PC-3 (cell line): ENCODE measurements around the gene PRUNE2. TPM values are rescaled to one million over a fixed set of nuclear protein-coding genes. Genes with fewer than 3 reads are reported as not detected.

ENCODE experiments used
- ATAC-seq: fragments of 200-7000 bp; cut with Tn5 transposase; 2 replicates; pipeline ENCODE4 v1.9.1; 2020; ENCODE audit warnings: mild to moderate bottlenecking, moderate library complexity
- BruUV-seq: library from RNA; stranded (reverse); fragments of 400-500 nt; replicated peaks from 2 replicates; lab custom pipeline; 2021; lab: Mats Ljungman, UMichigan
- CTCF ChIA-PET: fragments of 300-600 bp; sonication (Branson Sonifier 250); formaldehyde crosslinking; loops from one replicate; lab custom pipeline; 2022; ENCODE audit warnings: antibody characterized with exemption; lab: Charles Lee
- POLR2A ChIA-PET: fragments of 300-600 bp; sonication (Branson Sonifier 250); formaldehyde crosslinking; loops from one replicate; lab custom pipeline; 2022; ENCODE audit warnings: antibody characterized with exemption; ENCODE audit not compliant: unreplicated experiment; lab: Charles Lee
- DNase-seq: peaks from one replicate; pipeline ENCODE4 v3.0.0-alpha.2; 2015
- H2AFZ ChIP-seq: fragments of 300-600 bp; sonication (generic); 2 replicates; pipeline ENCODE4 v1.6.0; 2016; ENCODE audit warnings: antibody characterized with exemption, low read length
- H3F3A ChIP-seq: fragments of 300-600 bp; sonication (generic); one replicate; pipeline ENCODE4 v1.6.0; 2017; ENCODE audit warnings: antibody characterized with exemption, low read length, control low read depth, mild to moderate bottlenecking; ENCODE audit not compliant: unreplicated experiment
- H3K27ac ChIP-seq: fragments of 300-600 bp; sonication (generic); 2 replicates; pipeline ENCODE4 v1.5.1; 2016; ENCODE audit warnings: mild to moderate bottlenecking, low read length
- H3K27me3 ChIP-seq: fragments of 300-600 bp; sonication (generic); 2 replicates; pipeline ENCODE4 v1.6.1; 2016; ENCODE audit warnings: low read length, mixed read lengths
- H3K36me3 ChIP-seq: fragments of 300-600 bp; sonication (generic); 2 replicates; pipeline ENCODE4 v1.6.1; 2016; ENCODE audit warnings: low read depth, mixed run types, low read length, mixed read lengths
- H3K4me1 ChIP-seq: fragments of 300-600 bp; sonication (generic); 2 replicates; pipeline ENCODE4 v1.5.1; 2016; ENCODE audit warnings: low read length; ENCODE audit not compliant: insufficient read depth
- H3K4me2 ChIP-seq: fragments of 300-600 bp; sonication (generic); 2 replicates; pipeline ENCODE4 v1.6.0; 2016; ENCODE audit warnings: low read length
- H3K4me3 ChIP-seq: fragments of 300-600 bp; sonication (generic); 2 replicates; pipeline ENCODE4 v1.5.1; 2016; ENCODE audit warnings: mild to moderate bottlenecking, low read length, mixed read lengths
- H3K79me2 ChIP-seq: fragments of 300-600 bp; sonication (generic); 2 replicates; pipeline ENCODE4 v1.6.1; 2017; ENCODE audit warnings: low read length, mixed read lengths
- H3K9ac ChIP-seq: fragments of 300-600 bp; sonication (generic); 2 replicates; pipeline ENCODE4 v1.6.0; 2016; ENCODE audit warnings: mild to moderate bottlenecking, low read length
- H3K9me2 ChIP-seq: fragments of 300-600 bp; sonication (generic); replicated peaks from 2 replicates; pipeline ENCODE4 v1.6.1; 2016; ENCODE audit warnings: mixed run types, low read length, mixed read lengths
- H3K9me3 ChIP-seq: fragments of 300-600 bp; sonication (generic); 2 replicates; pipeline ENCODE4 v1.6.1; 2016; ENCODE audit warnings: low read length, mixed read lengths
- H4K20me1 ChIP-seq: fragments of 300-600 bp; sonication (generic); 2 replicates; pipeline ENCODE4 v1.6.1; 2016; ENCODE audit warnings: low read length, mixed read lengths
- EZH2 ChIP-seq: fragments of 300-600 bp; sonication (generic); IDR thresholded peaks from one replicate; pipeline ENCODE4 v1.6.1; 2017; ENCODE audit warnings: antibody characterized with exemption, mild to moderate bottlenecking, low read length; ENCODE audit not compliant: unreplicated experiment
- EZH2phosphoT487 ChIP-seq: fragments of 300-600 bp; sonication (generic); IDR thresholded peaks from 2 replicates; pipeline ENCODE4 v1.6.1; 2018; ENCODE audit warnings: mild to moderate bottlenecking, antibody characterized with exemption, low read length, borderline replicate concordance
- intact Hi-C: fragments of 100-400 bp; cut with micrococcal nuclease; formaldehyde crosslinking; loops from 2 replicates; pipeline ENCODE4 v1.9.0; 2023
- total RNA-seq: library from RNA; depleted of rRNA; stranded (reverse); fragments of >200 nt; gene quantifications from 2 replicates; pipeline ENCODE4 v1.2.3, GENCODE V29; 2014
- TF ChIP-seq, protein P1 (sequence below): fragments of 300-600 bp; sonication (generic); conservative IDR thresholded peaks from 2 replicates; pipeline ENCODE4 v1.5.1; 2017; ENCODE audit warnings: antibody characterized with exemption, low read depth, mild to moderate bottlenecking, low read length

PRUNE2 gene
- total RNA-seq, 1 experiment from 2014 or later: not detected

GRCh38 chr9:76658510-76659231 lies 247.2 kb downstream of the PRUNE2 start:
- no peak overlapping the region for H3K27ac ChIP-seq
- no peak overlapping the region for H2AFZ ChIP-seq
- no peaks in the 10 kb centered on the region for H3F3A ChIP-seq
- intact Hi-C loops: loop anchor here (1.0 kb wide), 1 partner anchor 211 kb away; no protein-coding TSS in a partner anchor
- no peaks in the 10 kb centered on the region; the same call in 1 of the 2 replicates for H3K36me3 ChIP-seq
- ChIA-PET CTCF (interaction anchor here (0.7 kb wide), 2 partner anchors 212 to 1571 kb away, joined by 4 to 7 read pairs; partner anchors contain the start of genes NMRK1 and OSTF1), POLR2A (no interaction called here)
- H3K9me3 ChIP-seq: no peaks in the 10 kb centered on the region
- H3K4me1 ChIP-seq: no peaks in the 10 kb centered on the region
- no peak overlapping the region for H3K4me2 ChIP-seq
- H3K9ac ChIP-seq: no peak overlapping the region
- ATAC-seq: peak; percentile 58
- DNase-seq: peak; percentile 39
- BruUV-seq: no TSS peak
- no peaks in the 10 kb centered on the region for H4K20me1 ChIP-seq
- no peaks in the 10 kb centered on the region for H3K27me3 ChIP-seq
- no peak overlapping the region for H3K4me3 ChIP-seq
- TF ChIP-seq, protein P1, sequence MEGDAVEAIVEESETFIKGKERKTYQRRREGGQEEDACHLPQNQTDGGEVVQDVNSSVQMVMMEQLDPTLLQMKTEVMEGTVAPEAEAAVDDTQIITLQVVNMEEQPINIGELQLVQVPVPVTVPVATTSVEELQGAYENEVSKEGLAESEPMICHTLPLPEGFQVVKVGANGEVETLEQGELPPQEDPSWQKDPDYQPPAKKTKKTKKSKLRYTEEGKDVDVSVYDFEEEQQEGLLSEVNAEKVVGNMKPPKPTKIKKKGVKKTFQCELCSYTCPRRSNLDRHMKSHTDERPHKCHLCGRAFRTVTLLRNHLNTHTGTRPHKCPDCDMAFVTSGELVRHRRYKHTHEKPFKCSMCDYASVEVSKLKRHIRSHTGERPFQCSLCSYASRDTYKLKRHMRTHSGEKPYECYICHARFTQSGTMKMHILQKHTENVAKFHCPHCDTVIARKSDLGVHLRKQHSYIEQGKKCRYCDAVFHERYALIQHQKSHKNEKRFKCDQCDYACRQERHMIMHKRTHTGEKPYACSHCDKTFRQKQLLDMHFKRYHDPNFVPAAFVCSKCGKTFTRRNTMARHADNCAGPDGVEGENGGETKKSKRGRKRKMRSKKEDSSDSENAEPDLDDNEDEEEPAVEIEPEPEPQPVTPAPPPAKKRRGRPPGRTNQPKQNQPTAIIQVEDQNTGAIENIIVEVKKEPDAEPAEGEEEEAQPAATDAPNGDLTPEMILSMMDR: peak; percentile 62
- TF ChIP-seq EZH2: no peak
- no peaks in the 10 kb centered on the region for H3K9me2 ChIP-seq
- H3K79me2 ChIP-seq: no peaks in the 10 kb centered on the region

DNA sequence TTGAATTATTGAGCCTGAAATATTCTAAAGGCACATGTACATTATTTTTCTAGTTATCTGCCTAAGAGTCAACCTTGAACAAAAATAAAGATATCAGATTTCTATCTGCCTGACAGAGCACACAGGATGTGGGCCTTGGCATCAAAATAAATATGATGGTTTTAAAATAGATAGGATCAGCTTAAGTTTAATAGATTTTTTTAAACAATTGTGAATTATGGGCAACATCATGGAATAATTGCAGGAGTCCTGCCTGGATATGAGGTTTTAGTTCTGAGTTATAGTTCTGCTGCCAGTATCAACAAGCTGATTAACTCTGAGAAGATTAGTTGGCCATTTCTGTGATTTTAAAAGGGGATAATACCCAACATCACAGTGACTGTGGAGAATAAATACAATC lies 248.6 kb downstream of the PRUNE2 start:
- Histone ChIP-seq H3K4me2 (no peak overlapping the region), H3K4me1 (no peaks in the 10 kb centered on the region), H3K27ac (no peak overlapping the region), H4K20me1 (no peaks in the 10 kb centered on the region), H3K9ac (no peak overlapping the region), H3K79me2 (no peaks in the 10 kb centered on the region), H3K9me3 (no peaks in the 10 kb centered on the region), H3F3A (no peaks in the 10 kb centered on the region), H3K4me3 (no peak overlapping the region), H3K9me2 (no peaks in the 10 kb centered on the region), H2AFZ (no peak overlapping the region), H3K36me3 (no peaks in the 10 kb centered on the region; the same call in 1 of the 2 replicates), H3K27me3 (no peaks in the 10 kb centered on the region; the same call in 1 of the 2 replicates)
- BruUV-seq: no TSS peak
- ChIA-PET POLR2A (no interaction called here), CTCF (no interaction called here)
- intact Hi-C loops: no loop called here
- no peak for DNase-seq
- ATAC-seq: no peak
- TF ChIP-seq, protein P1: no peak
- no peak for TF ChIP-seq EZH2
- no peak for TF ChIP-seq EZH2phosphoT487

- CTCF ChIA-PET: no interaction called here
- no peak overlapping the region for H3K27ac ChIP-seq
- no peaks in the 10 kb centered on the region; the same call in 1 of the 2 replicates for H3K36me3 ChIP-seq
- BruUV-seq: no TSS peak
- no peaks in the 10 kb centered on the region for H3K4me1 ChIP-seq
- no peak overlapping the region for H2AFZ ChIP-seq
- POLR2A ChIA-PET: no interaction called here
- intact Hi-C loops: no loop called here
- no peak overlapping the region for H3K9ac ChIP-seq
- H4K20me1 ChIP-seq: no peaks in the 10 kb centered on the region
- DNase-seq (no peak), ATAC-seq (no peak)
- no peaks in the 10 kb centered on the region for H3F3A ChIP-seq
- no peak overlapping the region for H3K4me3 ChIP-seq
- H3K4me2 ChIP-seq: no peak overlapping the region
- no peaks in the 10 kb centered on the region; the same call in 1 of the 2 replicates for H3K27me3 ChIP-seq
- no peaks in the 10 kb centered on the region for H3K79me2 ChIP-seq
- no peak for TF ChIP-seq EZH2phosphoT487
- no peaks in the 10 kb centered on the region for H3K9me2 ChIP-seq
- H3K9me3 ChIP-seq: no peaks in the 10 kb centered on the region
Measured at GRCh38 chr9:76655971-76656370, 249.9 kb downstream of the PRUNE2 start.
